DMS79 (cell line): ENCODE measurements around the gene VPS37C.

ENCODE experiments used
- DNase-seq: peaks from one replicate; lab custom pipeline; 2025; lab: John Stamatoyannopoulos, UW

The VPS37C gene

DNA sequence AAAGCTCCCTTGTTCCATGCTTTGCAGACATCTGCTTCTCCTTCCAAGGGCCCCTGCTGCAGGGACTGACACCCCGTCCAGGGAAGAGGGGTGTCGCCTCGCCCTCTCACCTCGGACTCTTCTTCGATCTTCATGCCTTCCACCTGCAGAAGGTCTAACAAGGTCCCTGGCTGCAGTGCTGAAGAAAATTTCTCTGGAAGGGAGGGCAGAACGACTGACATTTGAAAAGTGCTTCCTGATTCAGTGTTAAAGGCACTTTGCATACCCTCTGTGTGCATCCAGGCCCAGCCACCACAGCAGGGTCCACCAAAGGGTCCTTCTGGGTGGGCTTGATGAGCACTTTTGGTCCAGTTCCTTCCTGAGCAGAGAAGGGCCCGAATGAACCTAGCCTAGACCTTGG, 28.1 kb downstream of the VPS37C start:
- DNase-seq: no peak

DNA sequence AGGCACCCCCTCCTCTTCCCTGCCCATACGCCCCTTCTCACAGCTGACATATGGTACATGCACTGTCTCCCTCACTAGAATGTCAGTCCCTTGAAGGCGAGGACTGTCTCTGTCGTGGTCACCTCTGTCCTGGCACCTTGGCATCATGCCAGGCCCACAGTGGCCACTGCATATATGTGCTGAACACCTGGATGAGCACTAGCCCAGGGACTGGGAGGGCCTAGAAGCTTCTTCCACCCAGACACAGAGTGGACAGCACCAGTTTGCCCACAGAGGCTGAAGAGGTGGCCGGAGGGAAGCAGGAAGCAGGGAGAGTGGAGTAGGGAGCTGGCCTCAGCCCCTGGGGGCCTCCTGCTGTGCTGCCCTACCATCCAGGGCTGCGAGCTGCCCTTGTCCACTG, 28.6 kb downstream of the VPS37C start:
- no peak for DNase-seq

DNA sequence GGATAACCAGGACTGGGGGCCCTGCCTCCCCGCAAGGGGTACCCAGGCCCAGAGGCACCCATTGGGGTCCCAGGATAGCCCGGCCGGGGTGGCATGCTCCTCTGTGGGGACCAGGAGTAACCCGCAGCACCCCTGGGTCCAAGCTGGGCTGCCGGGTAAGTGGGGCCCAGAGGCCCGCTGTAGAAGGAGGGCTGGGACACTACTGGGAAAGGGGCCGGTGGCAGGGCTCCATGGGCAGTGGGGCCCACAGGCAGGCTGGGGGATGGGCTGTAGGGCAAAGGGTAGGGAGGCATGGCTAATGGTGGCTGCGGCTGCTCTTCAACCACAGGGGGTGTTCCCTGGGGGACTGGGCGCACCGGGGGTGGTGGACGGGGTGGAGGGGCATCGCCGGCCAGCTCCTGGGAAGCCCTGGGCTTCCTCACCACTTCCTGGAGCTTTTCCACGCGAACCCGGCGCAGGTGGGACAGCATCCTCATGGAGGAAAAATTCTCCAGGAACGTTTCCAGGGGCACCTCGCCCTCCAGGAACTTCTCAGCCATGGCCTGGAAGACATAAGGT, 29.1 kb downstream of the VPS37C start:
- no peak for DNase-seq

DNA sequence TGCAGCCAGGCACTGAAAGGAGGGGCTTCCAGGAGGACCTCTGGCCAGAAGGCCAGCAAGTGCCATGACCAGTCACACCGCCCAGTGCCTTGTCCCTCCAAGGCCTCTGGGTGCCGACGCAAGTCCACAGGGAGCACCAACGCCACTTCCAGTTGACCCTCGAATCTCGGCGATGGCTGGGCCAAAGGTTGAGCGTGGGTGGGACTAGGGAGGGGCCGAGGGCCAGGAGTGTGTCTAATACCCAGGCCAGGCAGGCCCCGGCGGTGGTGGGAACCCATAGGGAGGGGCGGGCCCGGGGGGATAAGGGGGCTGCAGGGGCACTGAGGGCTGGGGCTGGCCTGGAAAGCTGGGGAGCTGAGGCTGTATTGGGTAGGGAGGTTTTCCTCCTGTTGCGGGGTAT, 29.6 kb downstream of the VPS37C start:
- no peak for DNase-seq

DNA sequence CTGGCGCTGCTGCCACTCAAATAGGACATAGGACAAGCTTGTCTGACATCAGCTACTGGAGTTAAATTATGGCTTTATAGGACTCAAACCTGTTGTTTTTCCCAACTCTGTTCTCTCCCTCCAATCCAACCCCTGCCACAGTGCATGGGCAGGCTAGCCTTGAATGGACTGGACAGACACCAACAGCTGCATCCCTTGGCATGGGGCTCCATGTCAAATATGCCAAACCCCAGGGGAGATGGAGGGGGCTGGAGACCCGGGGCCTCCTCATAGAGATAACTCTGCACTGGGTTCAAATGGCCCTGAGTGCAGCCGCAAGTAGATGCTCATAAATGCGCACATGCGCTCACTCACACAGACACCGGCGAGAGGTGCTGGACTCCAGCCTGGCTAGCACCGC, 30.0 kb downstream of the VPS37C start:
- no peak for DNase-seq

DNA sequence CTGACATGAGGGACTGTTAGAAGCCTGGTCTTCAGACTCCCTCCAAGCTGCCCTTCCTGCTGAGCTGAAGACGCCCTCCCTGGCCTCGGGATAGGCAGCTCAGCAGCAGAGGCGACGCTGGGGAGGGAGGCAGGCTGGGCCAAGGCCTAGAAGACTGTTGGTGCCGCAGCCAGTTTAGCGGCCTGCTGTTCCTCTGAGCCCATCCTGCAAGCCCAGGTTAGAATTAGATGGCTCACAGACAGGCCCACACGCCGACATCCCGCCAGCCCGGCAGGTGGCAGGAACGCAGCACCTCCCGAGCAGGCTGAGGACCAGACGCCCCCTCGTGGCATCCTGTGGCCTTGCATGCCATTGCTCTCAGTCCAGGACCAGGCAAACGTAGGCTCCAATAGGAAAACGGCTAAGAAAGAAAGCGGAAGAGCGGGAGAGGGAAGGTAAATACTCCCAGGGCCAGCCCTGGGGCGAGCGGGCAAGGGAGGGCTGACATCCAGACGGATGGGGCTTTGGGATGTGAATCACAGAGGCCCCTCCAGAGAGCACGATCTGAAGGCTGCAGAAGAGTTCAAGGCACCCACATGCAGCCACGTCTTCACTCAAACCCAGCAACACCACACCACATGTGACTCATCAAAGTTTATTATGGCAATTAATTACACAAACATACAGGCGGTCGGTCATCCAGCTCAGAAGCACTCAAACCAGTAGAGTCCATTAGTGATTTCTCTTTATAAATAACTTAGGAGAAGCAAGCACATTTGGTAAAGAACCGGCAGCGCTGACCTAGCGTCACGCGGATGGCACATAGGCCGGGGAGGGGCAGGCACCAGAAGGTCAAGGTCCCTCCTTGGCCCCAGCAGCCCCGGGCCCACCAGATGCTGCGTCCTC, 31.3 kb downstream of the VPS37C start:
- DNase-seq: no peak

DNA sequence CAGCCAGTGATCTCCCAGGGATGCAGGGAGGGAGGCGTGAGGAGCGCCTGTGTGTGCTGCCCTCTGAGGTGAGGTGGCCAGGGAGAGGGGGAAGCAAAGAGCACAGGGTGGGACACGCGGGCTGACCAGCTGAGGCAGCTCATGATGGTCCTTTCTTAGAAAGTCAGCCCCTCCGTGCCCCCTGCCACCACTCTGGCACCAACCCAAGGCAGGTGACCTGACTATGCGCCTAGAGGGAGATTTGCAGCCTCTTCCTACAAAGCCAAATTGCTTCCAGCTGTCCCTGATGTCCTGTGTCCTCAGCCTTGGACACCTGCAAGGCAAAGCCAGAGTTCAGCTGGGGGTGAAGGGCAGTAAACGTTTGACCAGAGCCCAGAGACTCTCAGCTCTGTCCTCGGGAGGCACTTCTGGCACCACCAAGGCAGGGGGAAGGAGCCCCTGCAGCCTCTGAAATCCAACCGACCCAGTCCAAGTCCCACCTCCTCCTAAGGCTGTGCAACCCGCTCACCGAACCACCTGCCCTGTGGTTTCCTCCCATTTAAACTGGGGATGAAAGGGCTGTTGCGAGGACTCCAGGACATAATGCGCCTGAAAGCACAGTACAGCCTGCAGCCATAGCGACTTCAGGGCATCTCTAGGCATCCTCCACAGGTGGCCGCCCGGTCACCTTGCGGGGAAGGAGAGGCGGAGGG, 32.1 kb downstream of the VPS37C start:
- no peak for DNase-seq

DNA sequence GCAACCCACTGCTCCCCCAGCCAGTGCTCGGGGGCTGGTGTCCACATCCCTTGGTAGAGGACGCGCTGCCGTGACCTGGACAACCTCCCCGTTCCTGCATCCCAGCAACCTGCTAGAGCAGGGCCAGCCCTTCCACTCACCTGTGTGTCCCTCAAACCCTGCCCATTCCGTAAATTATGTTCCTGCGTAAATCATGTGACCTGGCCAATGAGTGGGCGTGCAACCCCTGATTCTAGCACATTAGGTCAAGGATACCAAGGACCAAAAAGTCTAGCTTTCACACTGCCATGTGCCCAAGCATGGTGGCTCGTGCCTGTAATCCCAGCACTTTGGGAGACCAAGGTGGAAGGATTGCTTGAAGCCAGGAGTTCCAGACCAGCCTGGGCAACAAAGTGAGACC, 33.2 kb downstream of the VPS37C start:
- DNase-seq: no peak

DNA sequence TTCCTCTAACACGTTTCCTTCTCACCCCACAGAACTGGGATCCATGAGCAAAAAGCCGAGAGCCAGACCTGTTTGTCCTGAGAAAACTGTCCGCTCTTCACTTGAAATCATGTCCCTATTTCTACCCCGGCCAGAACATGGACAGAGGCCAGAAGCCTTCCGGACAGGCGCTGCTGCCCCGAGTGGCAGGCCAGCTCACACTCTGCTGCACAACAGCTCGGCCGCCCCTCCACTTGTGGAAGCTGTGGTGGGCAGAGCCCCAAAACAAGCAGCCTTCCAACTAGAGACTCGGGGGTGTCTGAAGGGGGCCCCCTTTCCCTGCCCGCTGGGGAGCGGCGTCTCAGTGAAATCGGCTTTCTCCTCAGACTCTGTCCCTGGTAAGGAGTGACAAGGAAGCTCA, 35.0 kb downstream of the VPS37C start:
- no peak for DNase-seq

DNA sequence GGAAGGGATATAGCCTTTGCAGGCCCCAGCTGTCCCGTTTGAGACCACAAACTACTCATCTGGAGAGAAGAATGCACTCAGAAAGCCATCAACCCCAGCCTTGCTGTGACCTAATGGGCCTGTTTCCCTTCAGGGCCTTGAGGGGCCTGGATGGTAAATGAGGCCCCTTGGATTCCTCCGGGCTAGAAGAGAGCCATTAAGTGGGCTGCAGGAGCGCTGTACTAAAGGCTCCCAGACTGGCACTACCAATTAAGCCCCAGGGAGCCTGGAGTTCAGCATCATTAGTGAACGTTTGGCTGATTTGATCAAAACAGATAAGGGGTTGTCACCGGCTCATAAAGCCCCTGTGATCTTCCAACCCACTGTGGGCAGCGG, 35.9 kb downstream of the VPS37C start:
- DNase-seq: no peak

DNA sequence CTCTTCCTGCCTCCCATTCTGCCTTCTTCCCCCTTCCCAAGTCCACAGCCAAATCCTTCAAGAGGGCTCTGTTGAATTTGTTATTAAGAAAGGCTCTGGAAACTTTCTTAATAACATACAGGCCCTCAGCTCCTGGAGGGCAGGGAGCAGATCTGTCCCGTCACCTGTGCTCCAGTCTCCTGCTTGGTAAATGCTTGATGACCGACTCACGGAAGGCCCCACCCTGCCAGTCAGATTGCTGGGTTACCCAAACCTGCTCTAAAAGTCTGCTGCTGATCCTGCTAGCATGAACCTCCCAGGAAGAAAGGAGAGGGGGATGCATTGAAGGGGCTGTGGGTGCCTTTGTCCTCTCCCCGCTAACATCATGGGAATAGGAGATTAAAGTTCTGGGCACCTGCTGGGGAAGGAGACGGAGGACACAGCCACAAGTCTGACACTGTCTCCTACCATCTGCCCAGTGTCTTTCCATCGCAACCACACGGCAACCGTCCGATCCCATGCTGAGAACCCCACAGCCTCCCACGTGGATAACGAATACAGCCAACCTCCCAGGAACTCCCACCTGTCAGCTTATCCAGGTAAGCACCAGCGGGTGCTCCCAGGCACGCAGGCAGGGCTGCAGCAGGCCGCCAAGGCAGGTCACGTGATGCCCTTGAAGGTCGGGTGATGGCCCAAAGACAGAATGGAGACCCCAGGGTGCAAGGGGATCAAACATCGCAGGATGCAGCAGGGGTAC, 36.5 kb downstream of the VPS37C start:
- DNase-seq: no peak

DNA sequence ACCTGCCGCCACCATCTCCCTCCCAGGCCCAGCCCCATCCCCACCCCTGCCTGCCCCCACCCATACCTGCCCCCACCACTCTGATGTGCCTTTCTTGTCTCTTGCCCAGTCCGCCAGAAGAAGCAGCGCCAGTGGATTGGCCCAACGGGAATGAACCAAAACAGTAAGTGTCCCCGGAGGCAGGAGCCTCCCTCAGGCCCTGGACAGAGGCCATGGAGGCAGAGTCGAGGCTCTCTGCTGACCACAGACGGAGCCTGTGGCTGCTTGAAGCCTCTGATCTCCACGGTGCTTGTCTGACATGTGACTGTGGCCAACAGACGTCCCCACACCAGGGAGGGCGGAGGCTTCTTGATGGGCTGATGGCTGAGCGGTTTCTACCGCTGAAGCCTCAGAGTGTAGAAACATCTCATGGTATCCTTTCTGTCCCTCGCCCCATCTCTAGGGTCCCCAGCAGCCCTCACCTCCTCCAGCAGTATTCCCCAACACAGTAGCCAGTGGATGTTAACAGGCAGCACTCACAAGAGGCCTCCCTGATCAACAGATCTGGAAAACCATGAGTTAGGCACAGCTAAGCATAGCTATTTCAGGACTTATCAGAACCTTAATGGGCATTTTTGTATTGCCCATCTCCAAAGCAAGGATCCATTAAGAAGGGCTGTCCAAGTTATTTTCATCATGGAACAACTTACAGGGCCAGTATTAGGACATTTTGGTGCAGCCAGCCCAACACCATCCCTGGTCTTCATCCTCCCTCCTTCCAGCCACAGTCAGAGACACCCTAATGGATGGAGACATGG, 37.3 kb downstream of the VPS37C start:
- DNase-seq: no peak

DNA sequence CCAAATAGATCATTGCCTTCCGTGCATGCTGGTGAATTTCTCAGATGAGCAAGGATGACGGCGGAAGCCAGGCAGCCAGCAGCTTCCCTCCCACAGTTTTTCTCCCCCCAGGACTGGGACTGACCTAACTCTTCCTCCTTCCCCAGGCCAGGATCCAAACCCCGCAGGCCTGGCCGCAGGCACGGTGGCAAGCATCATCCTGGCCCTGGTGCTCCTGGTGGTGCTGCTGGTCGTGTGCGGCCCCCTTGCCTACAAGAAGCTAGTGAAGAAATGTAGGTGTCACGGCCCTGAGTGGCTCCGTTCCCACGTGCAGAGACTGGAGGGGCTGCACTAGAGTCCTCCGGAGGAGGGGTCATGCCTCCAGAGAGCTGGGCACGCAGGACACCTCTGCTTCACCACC, 38.5 kb downstream of the VPS37C start:
- DNase-seq: no peak

DNA sequence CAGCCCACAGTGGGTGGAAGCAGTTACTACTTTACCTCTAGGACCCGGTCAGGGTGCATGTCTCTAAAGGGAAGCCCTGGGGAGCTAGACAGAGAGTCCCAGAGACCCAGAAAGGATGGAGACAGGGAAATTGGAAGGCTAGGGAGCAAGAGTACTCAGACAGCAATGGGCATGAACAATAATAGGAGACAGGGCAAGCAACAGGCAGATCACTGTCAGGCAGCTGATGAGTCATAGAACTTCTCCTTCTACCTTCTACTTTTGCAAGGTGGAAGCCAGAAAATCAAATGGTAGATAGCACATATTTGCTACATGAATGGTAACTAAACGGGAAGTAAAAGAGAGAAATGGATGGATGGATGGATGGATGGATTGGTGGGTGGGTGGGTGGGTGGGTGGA, 39.3 kb downstream of the VPS37C start:
- no peak for DNase-seq

DNA sequence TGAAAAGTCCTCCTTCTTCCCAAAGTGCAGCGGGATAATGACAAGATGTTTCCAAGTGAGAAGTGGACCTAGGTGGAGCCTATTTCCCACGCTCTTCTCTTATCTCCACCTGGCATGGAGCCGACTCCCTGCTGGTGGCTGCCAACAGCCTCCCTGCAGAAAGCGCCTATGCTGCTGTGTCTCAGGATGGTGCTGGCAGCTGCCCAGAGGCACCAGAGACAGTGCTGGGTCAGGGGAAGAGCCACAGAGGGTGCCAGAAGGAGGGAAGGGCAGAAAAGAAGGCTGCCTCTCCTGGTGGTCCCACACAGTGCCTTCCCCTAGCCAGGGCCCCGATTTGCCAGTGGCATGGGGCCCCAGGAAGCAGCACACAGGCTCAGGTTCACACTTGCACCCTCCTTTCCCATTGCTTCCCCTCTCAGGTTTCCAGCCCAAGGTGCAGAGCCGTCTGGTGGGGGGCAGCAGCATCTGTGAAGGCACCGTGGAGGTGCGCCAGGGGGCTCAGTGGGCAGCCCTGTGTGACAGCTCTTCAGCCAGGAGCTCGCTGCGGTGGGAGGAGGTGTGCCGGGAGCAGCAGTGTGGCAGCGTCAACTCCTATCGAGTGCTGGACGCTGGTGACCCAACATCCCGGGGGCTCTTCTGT, 39.9 kb downstream of the VPS37C start:
- no peak for DNase-seq

DNA sequence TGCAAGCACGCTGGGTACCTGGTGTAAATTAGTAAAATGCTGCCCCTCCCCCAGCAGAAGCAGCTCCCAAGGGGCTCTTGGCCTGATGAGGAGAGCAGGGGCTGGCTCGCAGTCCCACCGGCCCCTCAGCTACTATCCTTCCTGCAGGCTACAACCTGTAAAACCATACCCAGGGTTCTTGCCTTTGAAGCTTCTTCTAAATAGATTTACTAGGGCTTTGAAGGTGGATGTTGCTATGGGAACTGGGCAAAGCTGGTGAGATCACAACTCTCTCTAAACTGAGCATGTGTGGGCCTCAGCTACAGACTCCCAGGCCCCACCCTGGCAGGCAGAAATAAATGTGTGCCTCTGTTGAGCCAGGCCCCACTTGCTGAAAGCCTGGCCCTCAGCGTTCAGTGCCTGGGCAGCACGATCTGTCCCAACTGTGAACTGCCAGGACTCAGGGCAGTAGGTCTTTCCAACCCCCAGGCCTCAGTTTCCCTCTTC, 40.5 kb downstream of the VPS37C start:
- no peak for DNase-seq

DNA sequence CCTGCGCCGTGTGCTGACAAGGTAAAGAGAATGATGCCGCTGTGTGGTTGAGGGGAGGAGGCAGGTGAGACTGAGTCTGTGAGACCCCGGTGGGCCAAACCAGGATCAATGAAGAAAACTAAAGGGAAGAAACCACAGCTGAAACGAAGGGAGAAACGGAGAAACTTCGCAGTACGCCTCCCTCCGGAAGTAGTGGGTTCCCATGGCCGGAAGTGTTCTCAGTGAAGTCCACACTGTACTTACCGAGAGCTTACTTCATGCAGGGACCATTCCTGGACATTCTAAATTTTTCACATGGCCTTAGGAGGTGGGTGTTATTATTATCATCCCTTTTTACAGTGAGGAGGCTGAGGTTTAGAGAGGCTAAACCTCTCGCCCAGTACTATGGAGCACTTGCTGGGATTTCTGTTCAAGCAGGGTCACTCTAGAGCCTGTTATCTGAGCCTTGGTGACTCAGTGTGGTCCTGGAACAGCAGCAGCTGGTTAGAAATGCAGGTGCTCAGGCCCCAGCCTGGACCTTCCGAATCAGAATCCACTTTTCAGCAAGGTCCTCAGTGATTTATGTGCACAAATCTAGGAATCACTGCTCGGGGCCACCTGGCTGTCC, 41.0 kb downstream of the VPS37C start:
- DNase-seq: no peak

DNA sequence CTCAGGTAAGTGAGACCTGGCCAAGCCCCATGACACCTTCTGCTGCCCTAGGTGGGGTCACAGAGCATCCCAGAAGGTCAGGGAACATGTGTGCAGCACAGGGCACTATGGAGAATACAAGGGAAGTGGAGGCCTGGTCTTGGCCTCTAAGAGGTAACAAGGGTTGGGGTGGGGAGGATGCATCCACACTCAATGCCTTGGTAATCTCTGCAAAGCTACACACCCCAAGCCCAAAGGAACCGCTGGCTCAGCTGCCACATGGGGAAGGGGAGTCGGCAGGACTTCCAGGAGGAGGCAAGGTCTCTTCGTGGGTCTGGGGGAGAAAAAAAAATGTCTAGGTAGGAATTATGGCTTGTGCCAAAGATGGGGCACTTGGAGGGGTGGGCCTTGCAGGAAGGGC, 41.7 kb downstream of the VPS37C start:
- DNase-seq: no peak

DNA sequence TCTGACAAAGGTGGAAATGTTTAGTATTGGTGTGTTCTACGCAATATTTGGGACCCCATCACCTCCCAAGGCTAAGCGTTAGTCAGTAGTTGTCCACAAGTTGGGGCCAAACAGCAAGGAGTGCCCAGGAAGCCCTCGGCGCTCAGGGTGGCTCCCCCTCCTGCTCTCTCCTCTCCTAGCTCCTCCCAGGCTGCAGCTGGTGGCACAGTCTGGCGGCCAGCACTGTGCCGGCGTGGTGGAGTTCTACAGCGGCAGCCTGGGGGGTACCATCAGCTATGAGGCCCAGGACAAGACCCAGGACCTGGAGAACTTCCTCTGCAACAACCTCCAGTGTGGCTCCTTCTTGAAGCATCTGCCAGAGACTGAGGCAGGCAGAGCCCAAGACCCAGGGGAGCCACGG, 42.2 kb downstream of the VPS37C start:
- no peak for DNase-seq

DNA sequence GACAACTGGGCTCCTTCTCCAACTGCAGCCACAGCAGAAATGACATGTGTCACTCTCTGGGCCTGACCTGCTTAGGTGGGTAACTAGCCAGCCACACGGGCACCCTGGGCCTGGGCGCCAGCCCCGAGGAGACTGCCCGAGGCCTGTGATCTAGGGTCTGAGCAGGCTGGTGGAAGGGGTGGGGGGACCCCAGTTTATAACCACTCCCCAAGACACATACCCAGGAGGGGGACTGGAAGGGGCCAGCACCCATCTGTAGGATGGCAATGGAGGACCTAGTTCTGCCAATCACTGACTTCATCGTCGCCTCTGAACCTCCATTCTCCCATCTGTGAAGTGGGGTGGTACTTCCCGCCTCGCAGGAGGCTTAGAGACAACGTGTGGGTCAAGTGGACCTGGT, 42.8 kb downstream of the VPS37C start:
- no peak for DNase-seq

DNA sequence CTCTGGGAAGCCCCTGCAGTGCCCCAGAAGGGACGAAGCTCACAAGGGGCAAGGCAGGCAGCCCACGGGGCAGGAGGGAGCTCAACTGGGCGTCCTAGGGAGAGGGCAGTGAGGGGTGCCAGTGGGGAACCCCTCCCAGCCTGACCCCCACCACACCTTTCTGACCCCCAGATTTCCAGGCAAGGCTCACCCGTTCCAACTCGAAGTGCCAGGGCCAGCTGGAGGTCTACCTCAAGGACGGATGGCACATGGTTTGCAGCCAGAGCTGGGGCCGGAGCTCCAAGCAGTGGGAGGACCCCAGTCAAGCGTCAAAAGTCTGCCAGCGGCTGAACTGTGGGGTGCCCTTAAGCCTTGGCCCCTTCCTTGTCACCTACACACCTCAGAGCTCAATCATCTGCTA, 43.2 kb downstream of the VPS37C start:
- DNase-seq: no peak
